Measurements from ENCODE around the gene GFRA1.

GFRA1 gene

DNA sequence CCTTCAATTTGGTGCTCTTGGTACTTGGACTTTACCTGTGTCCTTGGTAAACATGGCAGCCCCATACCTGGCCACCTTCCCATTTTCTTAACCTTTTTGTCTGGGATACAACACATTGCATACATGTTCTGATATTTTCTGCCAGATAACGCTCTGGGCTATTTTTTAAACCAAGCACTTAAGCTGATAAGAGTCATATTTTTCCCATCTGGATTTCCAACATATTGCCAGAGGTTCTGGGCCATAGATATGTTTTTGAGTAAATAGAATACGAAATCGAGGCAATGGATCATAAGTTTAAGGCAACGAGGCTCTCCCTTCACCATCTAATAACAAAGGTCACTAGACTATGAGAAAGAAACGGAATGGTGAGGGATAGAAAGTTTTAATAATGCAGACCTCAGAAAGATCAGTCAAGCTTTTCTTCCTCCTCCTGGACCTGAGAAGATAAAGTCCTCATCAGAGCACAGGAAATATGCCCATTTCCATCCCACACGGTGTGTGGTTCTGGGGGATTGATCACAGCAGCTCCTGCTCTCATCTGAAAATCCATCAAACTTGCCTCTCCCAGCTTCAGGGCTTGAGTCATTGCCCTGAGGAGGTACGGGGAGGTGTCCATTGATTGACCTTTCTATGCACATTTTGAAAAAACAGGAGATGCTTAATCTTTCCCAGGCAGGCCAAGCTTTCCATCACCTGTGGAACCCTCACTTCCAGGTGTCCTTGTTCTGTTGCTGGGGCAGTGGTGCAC is 257.2 kb downstream of the GFRA1 start:
- Histone ChIP-seq H3K9me3 (peaks cover 0 to 5% (median 0%) of the 10 kb centered on the region in 3 donors), H3K36me3 (no peaks in the 10 kb centered on the region), H3K27me3 (no peaks in the 10 kb centered on the region), H3K4me1 (no peaks in the 10 kb centered on the region), H3K27ac (no peak overlapping the region), H3K4me3 (no peak overlapping the region)
- DNase-seq = no peak
- TF ChIP-seq, protein P1, sequence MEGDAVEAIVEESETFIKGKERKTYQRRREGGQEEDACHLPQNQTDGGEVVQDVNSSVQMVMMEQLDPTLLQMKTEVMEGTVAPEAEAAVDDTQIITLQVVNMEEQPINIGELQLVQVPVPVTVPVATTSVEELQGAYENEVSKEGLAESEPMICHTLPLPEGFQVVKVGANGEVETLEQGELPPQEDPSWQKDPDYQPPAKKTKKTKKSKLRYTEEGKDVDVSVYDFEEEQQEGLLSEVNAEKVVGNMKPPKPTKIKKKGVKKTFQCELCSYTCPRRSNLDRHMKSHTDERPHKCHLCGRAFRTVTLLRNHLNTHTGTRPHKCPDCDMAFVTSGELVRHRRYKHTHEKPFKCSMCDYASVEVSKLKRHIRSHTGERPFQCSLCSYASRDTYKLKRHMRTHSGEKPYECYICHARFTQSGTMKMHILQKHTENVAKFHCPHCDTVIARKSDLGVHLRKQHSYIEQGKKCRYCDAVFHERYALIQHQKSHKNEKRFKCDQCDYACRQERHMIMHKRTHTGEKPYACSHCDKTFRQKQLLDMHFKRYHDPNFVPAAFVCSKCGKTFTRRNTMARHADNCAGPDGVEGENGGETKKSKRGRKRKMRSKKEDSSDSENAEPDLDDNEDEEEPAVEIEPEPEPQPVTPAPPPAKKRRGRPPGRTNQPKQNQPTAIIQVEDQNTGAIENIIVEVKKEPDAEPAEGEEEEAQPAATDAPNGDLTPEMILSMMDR (IDR thresholded peaks at IDR 0.05) = no peak
- intact Hi-C loops (cut with DNase I; ENCODE audit: low total_unique reads) = no loop called here

DNA sequence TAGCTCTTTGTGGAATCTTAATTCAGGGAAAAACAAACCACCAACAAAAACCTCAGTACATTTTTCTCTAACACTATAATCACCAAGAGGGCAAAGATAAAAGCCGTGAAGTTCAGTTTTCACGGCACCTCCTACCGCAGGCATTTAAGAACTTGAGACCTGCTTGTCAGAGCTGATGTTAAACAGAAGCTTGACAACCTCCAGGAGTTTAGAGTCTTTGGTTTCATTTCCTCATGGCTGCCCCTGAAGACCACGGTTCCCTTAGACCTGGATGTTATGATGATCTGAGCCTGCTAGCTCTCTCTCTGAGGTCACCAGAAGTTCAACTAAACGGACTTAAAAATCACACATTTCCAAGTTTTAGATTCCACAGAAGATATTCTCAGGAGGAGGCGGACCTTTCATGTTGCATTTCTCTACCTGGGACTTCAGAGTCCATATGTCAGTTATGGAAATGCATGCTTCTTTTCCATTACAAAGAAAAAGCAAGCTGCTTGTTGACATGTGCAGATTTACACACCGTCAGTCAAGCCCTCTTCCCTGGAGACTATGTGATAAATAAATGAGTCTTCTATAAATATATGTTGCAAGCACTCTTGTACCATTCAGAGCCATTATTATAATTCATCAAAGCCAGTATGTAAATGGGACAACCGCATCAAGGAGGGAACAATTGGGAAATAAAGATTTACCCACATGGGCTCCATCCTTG is 258.0 kb downstream of the GFRA1 start:
- Histone ChIP-seq H3K27ac (no peak overlapping the region), H3K27me3 (no peaks in the 10 kb centered on the region), H3K4me3 (no peak overlapping the region), H3K4me1 (no peaks in the 10 kb centered on the region), H3K9me3 (peaks cover 0 to 5% (median 0%) of the 10 kb centered on the region in 3 donors), H3K36me3 (no peaks in the 10 kb centered on the region)
- intact Hi-C loops (cut with DNase I; ENCODE audit: low total_unique reads) = no loop called here
- TF ChIP-seq, protein P1 (IDR thresholded peaks at IDR 0.05) = no peak
- no peak for DNase-seq

DNA sequence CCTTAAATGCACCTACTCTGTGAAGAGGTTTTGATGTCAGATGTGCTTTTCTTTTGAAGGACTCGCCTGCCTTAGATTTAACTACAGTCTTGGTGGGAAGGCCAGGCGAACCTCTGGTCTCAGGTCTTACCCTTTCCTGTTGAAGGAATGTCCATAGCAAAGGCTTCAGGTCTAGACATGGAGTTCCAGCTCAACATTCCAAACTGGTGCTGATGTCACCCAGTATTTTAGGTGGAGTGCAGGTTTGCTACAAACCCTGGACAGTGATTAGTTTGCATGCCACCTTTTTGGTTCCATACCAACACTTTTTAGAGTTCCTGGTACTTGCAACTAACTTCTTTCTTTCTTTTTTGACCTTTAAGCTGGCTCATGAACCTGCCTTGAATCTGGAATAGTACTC is 258.7 kb downstream of the GFRA1 start:
- Histone ChIP-seq H3K27ac (no peak overlapping the region), H3K4me3 (no peak overlapping the region), H3K4me1 (no peaks in the 10 kb centered on the region), H3K36me3 (no peaks in the 10 kb centered on the region), H3K27me3 (no peaks in the 10 kb centered on the region), H3K9me3 (peaks cover 0 to 5% (median 0%) of the 10 kb centered on the region in 3 donors)
- TF ChIP-seq, protein P1 (IDR thresholded peaks at IDR 0.05) = no peak
- DNase-seq = no peak
- intact Hi-C loops (cut with DNase I; ENCODE audit: low total_unique reads) = no loop called here

DNA sequence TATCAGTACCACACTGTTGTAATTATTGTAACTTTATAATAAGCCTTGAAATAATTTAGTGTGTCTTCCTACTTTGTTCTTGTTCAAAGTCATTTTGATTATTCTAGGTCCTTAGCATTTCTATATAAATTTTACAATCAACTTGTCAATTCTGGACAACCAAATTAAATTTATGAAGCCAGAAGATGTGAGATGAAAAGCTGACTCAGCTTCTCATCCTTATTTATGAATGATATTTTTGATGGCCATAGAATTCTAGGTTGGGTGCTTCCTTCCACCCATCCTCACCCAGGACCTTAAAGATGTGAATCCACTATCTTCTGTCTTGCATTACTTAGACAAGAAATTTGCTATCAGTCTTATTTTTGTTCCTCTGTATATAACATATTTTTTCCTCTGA is 261.1 kb downstream of the GFRA1 start:
- Histone ChIP-seq H3K36me3 (no peaks in the 10 kb centered on the region), H3K27ac (no peak overlapping the region), H3K27me3 (no peaks in the 10 kb centered on the region), H3K9me3 (peaks cover 0 to 5% (median 0%) of the 10 kb centered on the region in 3 donors), H3K4me3 (no peak overlapping the region), H3K4me1 (no peaks in the 10 kb centered on the region)
- intact Hi-C loops (cut with DNase I; ENCODE audit: low total_unique reads) = no loop called here
- DNase-seq = no peak
- TF ChIP-seq, protein P1 (IDR thresholded peaks at IDR 0.05) = no peak

DNA sequence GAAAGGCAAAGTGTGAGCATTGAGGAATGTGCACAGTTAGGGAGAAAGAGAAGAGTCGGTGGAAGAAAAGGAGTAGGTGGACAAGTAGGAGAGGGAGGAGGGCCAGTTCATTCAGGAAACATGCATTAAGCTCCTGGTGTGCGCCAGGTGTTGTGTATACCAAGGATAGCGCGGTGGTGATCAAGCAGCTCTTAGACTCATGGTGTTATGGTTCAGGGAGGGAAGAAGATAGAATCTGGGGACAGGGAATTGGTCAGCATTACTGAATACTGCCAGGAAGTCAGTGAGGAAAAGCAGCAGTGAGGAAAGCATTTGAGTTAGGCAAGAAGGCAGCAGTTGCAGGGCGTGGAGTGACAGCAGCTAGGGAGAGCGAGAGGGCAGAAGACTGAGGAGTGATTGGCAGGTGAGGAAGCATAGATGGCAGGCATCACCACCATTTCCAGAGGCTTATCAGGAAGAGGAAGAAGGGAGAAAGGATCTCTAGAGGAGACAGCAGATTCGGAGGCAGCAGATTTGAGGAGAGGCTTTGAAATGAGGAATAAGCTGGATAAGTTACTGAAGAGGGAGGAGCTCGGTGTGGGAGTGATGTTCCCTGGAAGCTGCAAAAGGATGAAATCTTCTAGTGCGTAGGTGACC is 265.6 kb downstream of the GFRA1 start:
- H3K4me1 ChIP-seq = no peaks in the 10 kb centered on the region
- no peaks in the 10 kb centered on the region for H3K36me3 ChIP-seq
- no peak overlapping the region for H3K27ac ChIP-seq
- no peak overlapping the region for H3K4me3 ChIP-seq
- no peak for DNase-seq
- intact Hi-C loops (cut with DNase I; ENCODE audit: low total_unique reads) = no loop called here
- TF ChIP-seq, protein P1 (IDR thresholded peaks at IDR 0.05) = no peak
- peaks cover 0 to 5% (median 0%) of the 10 kb centered on the region in 3 donors for H3K9me3 ChIP-seq
- H3K27me3 ChIP-seq = no peaks in the 10 kb centered on the region
